SK-N-SH treated with all-trans-retinoic acid at 6 μM for 48 hours (cell line): ENCODE results near the gene PROM2.

Source experiments
- TSHZ2 ChIP-seq: fragments of 250-450 bp; sonication (Bioruptor Pico); IDR thresholded peaks from 2 replicates; pipeline ENCODE4 v1.5.0; 2020; ENCODE audit warnings: mild to moderate bottlenecking, moderate library complexity
- ZFP30 ChIP-seq: fragments of 450-650 bp; formaldehyde crosslinking; IDR thresholded peaks from 2 replicates; pipeline ENCODE4 v1.5.0; 2022; ENCODE audit warnings: mild to moderate bottlenecking, moderate library complexity

- no peak for TF ChIP-seq TSHZ2
- TF ChIP-seq ZFP30 (CRISPR knock-in tag) = no peak
Observed at GRCh38 chr2:95313296-95314131, 39.3 kb downstream of the PROM2 start.
